Neural cell (in vitro differentiated cells): Measurements from ENCODE around the gene A4GALT. TPM values are rescaled to one million over a fixed set of nuclear protein-coding genes. Genes with fewer than 3 reads are reported as not detected.
"Not testable (repeated sequence)": the region's sequence is repeated elsewhere in the genome, so short reads cannot be mapped to it uniquely, and the experiment has no call there.

ENCODE experiments used
- H2AFZ ChIP-seq: fragments of 200-600, 300-800 bp; sonication (generic), shearing (Covaris generic); 2 replicates; pipeline ENCODE4 v1.6.0; 2014; ENCODE audit warnings: low read depth, mild to moderate bottlenecking, antibody characterized with exemption, low read length, moderate library complexity
- H3F3A ChIP-seq: fragments of 200-600 bp; shearing (Covaris generic); 2 replicates; pipeline ENCODE4 v1.6.1; 2016; ENCODE audit warnings: mild to moderate bottlenecking, moderate library complexity, mixed read lengths, antibody characterized with exemption, low read length; ENCODE audit not compliant: insufficient read depth, poor library complexity, severe bottlenecking
- H3K27ac ChIP-seq: fragments of 200-600, 300-800 bp; sonication (generic), shearing (Covaris generic); 2 replicates; pipeline ENCODE4 v1.5.1; 2014; ENCODE audit warnings: mild to moderate bottlenecking, low read length, moderate library complexity
- H3K27me3 ChIP-seq: fragments of 300-800, 200-600 bp; sonication (generic), shearing (Covaris generic); 2 replicates; pipeline ENCODE4 v1.6.0; 2014; ENCODE audit warnings: mild to moderate bottlenecking, low read depth, low read length, moderate library complexity; ENCODE audit not compliant: insufficient read depth
- H3K36me3 ChIP-seq: fragments of 300-800, 200-600 bp; sonication (generic), shearing (Covaris generic); 2 replicates; pipeline ENCODE4 v1.5.1; 2014; ENCODE audit warnings: mild to moderate bottlenecking, antibody characterized with exemption, low read length, moderate library complexity; ENCODE audit not compliant: insufficient read depth
- H3K4me2 ChIP-seq: fragments of 300-800, 200-600 bp; sonication (generic), shearing (Covaris generic); 2 replicates; pipeline ENCODE4 v1.6.0; 2014; ENCODE audit warnings: mild to moderate bottlenecking, low read length
- H3K4me3 ChIP-seq: fragments of 300-800, 200-600 bp; sonication (generic), shearing (Covaris generic); 2 replicates; pipeline ENCODE4 v1.5.1; 2014; ENCODE audit warnings: mild to moderate bottlenecking, low read length, moderate library complexity
- H3K79me2 ChIP-seq: fragments of 200-600 bp; shearing (Covaris generic); replicated peaks from 2 replicates; pipeline ENCODE4 v1.6.0; 2014; ENCODE audit warnings: mild to moderate bottlenecking, low read length, moderate library complexity; ENCODE audit not compliant: insufficient read depth
- H3K9ac ChIP-seq: fragments of 300-800, 200-600 bp; sonication (generic), shearing (Covaris generic); 2 replicates; pipeline ENCODE4 v1.6.1; 2016; ENCODE audit warnings: mild to moderate bottlenecking, low read length, mixed read lengths
- H3K9me2 ChIP-seq: fragments of 200-600 bp; shearing (Covaris generic); 2 replicates; pipeline ENCODE4 v1.6.1; 2016; ENCODE audit warnings: mild to moderate bottlenecking, low read length, mixed read lengths; ENCODE audit not compliant: insufficient read depth
- H3K9me3 ChIP-seq: fragments of 200-600, 300-800 bp; sonication (generic), shearing (Covaris generic); 2 replicates; pipeline ENCODE4 v1.6.1; 2016; ENCODE audit warnings: mild to moderate bottlenecking, mixed run types, low read length, moderate library complexity, mixed read lengths
- H4K20me1 ChIP-seq: fragments of 200-600 bp; shearing (Covaris generic); 2 replicates; pipeline ENCODE4 v1.6.1; 2016; ENCODE audit warnings: mild to moderate bottlenecking, mixed run types; ENCODE audit not compliant: insufficient read depth
- EP300 ChIP-seq: fragments of 450-650 bp; conservative IDR thresholded peaks from 2 replicates; pipeline ENCODE4 v1.6.1; 2014; ENCODE audit warnings: antibody characterized with exemption, mild to moderate bottlenecking, moderate library complexity; ENCODE audit not compliant: poor library complexity, severe bottlenecking
- EZH2 ChIP-seq: fragments of 200-600, 300-800 bp; shearing (Covaris generic), sonication (generic); IDR thresholded peaks from 2 replicates; pipeline ENCODE4 v1.6.1; 2014; ENCODE audit warnings: antibody characterized with exemption, low read length, borderline replicate concordance, mild to moderate bottlenecking; ENCODE audit not compliant: insufficient read depth, poor library complexity, severe bottlenecking
- MXI1 ChIP-seq: fragments of 450-650 bp; conservative IDR thresholded peaks from 2 replicates; pipeline ENCODE4 v1.6.1; 2014; ENCODE audit warnings: antibody characterized with exemption, mild to moderate bottlenecking; ENCODE audit not compliant: poor library complexity, severe bottlenecking
- POLR2AphosphoS5 ChIP-seq: IDR thresholded peaks from 2 replicates; pipeline ENCODE4 v1.6.1; 2012
- RAD21 ChIP-seq: fragments of 450-650 bp; conservative IDR thresholded peaks from 2 replicates; pipeline ENCODE4 v1.6.1; 2014; ENCODE audit warnings: antibody characterized with exemption, mild to moderate bottlenecking, moderate library complexity
- SMC3 ChIP-seq: fragments of 450-650 bp; conservative IDR thresholded peaks from 2 replicates; pipeline ENCODE4 v1.6.1; 2014; ENCODE audit warnings: antibody characterized with exemption, mild to moderate bottlenecking, moderate library complexity; ENCODE audit not compliant: poor library complexity
- TAF1 ChIP-seq: IDR thresholded peaks from 2 replicates; pipeline ENCODE4 v1.6.1; 2012; ENCODE audit warnings: low read depth
- polyA plus RNA-seq: library from polyadenylated mRNA; depleted of rRNA; stranded (reverse); fragments of >200 nt; gene quantifications from 2 replicates; pipeline ENCODE4 v1.2.3, GENCODE V29; 2014
- TF ChIP-seq, protein P1 (sequence below): IDR thresholded peaks from 2 replicates; pipeline ENCODE4 v1.6.1; 2012; ENCODE audit warnings: borderline replicate concordance
- TF ChIP-seq, protein P2 (sequence below): fragments of 450-650 bp; IDR thresholded peaks from 2 replicates; pipeline ENCODE4 v1.5.1; 2014; ENCODE audit warnings: antibody characterized with exemption, mild to moderate bottlenecking, moderate library complexity; ENCODE audit not compliant: poor library complexity, severe bottlenecking

The A4GALT gene
- polyA plus RNA-seq, 1 donor from 2014 or later: not detected

DNA sequence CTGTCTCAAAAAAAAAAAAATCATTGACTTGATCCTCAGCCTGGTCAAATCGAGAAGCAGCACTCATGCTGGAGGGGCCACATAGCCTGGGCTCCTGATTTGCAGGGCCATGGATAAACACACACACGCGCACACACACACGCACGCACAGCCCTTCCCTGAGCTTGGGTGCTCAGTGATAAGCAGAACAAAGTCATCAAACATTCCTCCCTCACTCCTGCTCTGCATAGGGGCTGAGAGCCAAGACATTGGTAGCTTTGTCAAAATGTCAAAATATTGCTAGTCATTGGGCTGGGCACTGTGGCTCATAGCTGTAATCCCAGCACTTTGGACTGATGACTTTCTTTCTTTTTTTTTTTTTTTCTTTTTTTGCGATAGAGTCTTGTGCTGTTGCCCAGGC, 34.0 kb upstream of the A4GALT start:
- no peaks in the 10 kb centered on the region for H3K36me3 ChIP-seq
- H2AFZ ChIP-seq: no peak overlapping the region
- no peak overlapping the region for H3K4me2 ChIP-seq
- H3K9ac ChIP-seq: no peak overlapping the region
- no peaks in the 10 kb centered on the region for H4K20me1 ChIP-seq
- no peaks in the 10 kb centered on the region for H3K79me2 ChIP-seq
- no peak for TF ChIP-seq RAD21
- no peak for TF ChIP-seq SMC3
- TF ChIP-seq TAF1: no peak
- TF ChIP-seq POLR2AphosphoS5: no peak
- no peaks in the 10 kb centered on the region for H3K9me2 ChIP-seq
- H3K4me3 ChIP-seq: no peak overlapping the region
- H3K9me3 ChIP-seq: no peaks in the 10 kb centered on the region
- H3F3A ChIP-seq: no peaks in the 10 kb centered on the region
- no peaks in the 10 kb centered on the region for H3K27me3 ChIP-seq
- H3K27ac ChIP-seq: no peak overlapping the region

DNA sequence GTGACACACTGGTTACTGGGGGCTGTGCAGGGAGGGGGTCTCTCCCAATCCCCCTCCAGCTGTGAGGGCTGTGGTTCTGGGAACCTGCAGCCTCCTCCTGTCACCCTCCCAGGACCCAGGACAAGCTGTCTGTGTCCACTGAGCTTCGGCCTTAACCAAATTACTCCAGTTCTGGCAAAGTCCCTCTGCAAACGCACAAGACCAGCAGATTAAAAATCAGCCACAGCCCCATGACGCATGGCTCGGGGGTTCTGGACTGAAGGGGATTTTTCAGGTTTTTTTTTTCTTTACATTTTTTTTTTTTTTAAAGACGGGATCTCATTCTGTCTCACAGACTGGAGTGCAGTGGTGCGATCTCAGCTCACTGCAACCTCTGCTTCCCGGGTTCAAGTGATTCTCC, 32.2 kb upstream of the A4GALT start:
- no peaks in the 10 kb centered on the region for H4K20me1 ChIP-seq
- H3K27me3 ChIP-seq: no peaks in the 10 kb centered on the region
- no peaks in the 10 kb centered on the region for H3K79me2 ChIP-seq
- no peak overlapping the region for H3K4me3 ChIP-seq
- no peak overlapping the region for H2AFZ ChIP-seq
- H3K9ac ChIP-seq: no peak overlapping the region
- no peaks in the 10 kb centered on the region for H3K9me2 ChIP-seq
- TF ChIP-seq RAD21 (no peak), MXI1 (no peak), SMC3 (no peak), POLR2AphosphoS5 (no peak)
- TF ChIP-seq, protein P1, sequence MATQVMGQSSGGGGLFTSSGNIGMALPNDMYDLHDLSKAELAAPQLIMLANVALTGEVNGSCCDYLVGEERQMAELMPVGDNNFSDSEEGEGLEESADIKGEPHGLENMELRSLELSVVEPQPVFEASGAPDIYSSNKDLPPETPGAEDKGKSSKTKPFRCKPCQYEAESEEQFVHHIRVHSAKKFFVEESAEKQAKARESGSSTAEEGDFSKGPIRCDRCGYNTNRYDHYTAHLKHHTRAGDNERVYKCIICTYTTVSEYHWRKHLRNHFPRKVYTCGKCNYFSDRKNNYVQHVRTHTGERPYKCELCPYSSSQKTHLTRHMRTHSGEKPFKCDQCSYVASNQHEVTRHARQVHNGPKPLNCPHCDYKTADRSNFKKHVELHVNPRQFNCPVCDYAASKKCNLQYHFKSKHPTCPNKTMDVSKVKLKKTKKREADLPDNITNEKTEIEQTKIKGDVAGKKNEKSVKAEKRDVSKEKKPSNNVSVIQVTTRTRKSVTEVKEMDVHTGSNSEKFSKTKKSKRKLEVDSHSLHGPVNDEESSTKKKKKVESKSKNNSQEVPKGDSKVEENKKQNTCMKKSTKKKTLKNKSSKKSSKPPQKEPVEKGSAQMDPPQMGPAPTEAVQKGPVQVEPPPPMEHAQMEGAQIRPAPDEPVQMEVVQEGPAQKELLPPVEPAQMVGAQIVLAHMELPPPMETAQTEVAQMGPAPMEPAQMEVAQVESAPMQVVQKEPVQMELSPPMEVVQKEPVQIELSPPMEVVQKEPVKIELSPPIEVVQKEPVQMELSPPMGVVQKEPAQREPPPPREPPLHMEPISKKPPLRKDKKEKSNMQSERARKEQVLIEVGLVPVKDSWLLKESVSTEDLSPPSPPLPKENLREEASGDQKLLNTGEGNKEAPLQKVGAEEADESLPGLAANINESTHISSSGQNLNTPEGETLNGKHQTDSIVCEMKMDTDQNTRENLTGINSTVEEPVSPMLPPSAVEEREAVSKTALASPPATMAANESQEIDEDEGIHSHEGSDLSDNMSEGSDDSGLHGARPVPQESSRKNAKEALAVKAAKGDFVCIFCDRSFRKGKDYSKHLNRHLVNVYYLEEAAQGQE: no peak
- H3K36me3 ChIP-seq: no peaks in the 10 kb centered on the region
- no peak overlapping the region for H3K27ac ChIP-seq
- H3K9me3 ChIP-seq: no peaks in the 10 kb centered on the region
- no peaks in the 10 kb centered on the region for H3F3A ChIP-seq
- no peak overlapping the region for H3K4me2 ChIP-seq

DNA sequence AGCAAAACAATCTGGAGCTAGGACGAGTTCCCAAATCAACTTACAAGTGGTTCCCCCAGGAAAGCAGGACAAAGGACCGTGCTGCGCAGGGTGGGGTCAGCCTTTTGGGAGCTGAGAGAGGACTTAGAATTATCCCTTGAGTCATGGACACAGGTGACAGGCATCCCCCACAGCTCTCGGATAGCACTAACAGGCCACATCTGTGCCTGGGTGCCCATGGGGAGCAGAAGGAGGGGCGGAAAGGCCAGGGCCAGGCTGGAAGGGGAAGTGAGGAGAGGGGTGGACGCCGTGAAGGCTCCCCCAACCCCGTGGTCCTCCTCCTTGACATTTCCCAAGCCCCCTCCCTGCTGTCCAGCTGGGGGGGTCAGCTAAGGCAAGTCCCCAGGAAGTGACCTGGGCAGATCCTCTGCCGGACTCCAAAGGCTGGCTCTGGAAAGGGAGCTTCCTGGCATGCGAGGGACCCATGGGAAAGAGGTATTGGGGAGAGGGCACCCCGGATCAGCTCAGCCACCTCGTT, 31.6 kb upstream of the A4GALT start:
- Histone ChIP-seq H3F3A (no peaks in the 10 kb centered on the region), H3K9me2 (no peaks in the 10 kb centered on the region), H3K36me3 (no peaks in the 10 kb centered on the region), H3K27ac (no peak overlapping the region), H3K79me2 (no peaks in the 10 kb centered on the region), H3K4me3 (no peak overlapping the region), H3K9me3 (no peaks in the 10 kb centered on the region), H3K9ac (no peak overlapping the region), H3K4me2 (no peak overlapping the region), H2AFZ (no peak overlapping the region), H4K20me1 (no peaks in the 10 kb centered on the region), H3K27me3 (no peaks in the 10 kb centered on the region)
- TF ChIP-seq, protein P1: no peak
- TF ChIP-seq SMC3: no peak
- TF ChIP-seq, protein P2, sequence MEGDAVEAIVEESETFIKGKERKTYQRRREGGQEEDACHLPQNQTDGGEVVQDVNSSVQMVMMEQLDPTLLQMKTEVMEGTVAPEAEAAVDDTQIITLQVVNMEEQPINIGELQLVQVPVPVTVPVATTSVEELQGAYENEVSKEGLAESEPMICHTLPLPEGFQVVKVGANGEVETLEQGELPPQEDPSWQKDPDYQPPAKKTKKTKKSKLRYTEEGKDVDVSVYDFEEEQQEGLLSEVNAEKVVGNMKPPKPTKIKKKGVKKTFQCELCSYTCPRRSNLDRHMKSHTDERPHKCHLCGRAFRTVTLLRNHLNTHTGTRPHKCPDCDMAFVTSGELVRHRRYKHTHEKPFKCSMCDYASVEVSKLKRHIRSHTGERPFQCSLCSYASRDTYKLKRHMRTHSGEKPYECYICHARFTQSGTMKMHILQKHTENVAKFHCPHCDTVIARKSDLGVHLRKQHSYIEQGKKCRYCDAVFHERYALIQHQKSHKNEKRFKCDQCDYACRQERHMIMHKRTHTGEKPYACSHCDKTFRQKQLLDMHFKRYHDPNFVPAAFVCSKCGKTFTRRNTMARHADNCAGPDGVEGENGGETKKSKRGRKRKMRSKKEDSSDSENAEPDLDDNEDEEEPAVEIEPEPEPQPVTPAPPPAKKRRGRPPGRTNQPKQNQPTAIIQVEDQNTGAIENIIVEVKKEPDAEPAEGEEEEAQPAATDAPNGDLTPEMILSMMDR: no peak
- TF ChIP-seq RAD21: no peak
- no peak for TF ChIP-seq TAF1
- TF ChIP-seq EP300: no peak
- no peak for TF ChIP-seq EZH2
- no peak for TF ChIP-seq MXI1
- TF ChIP-seq POLR2AphosphoS5: no peak

DNA sequence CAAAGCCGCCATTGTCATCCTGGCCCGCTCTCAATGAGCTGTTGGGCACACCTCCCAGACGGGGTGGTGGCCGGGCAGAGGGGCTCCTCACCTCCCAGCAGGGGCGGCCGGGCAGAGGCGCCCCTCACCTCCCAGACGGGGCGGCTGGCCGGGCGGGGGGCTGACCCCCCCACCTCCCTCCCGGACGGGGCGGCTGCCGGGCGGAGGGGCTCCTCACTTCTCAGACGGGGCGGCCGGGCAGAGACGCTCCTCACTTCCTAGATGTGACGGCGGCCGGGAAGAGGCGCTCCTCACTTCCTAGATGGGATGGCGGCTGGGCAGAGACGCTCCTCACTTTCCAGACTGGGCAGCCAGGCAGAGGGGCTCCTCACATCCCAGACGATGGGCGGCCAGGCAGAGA, 29.8 kb upstream of the A4GALT start:
- H3K27ac ChIP-seq, H3K9me3 ChIP-seq, H3K4me3 ChIP-seq, H3K4me2 ChIP-seq, H3K9ac ChIP-seq, H3K9me2 ChIP-seq, H3K36me3 ChIP-seq, H3F3A ChIP-seq, H3K79me2 ChIP-seq, H2AFZ ChIP-seq, H4K20me1 ChIP-seq, H3K27me3 ChIP-seq: not testable (repeated sequence)
